Neural progenitor cell (in vitro differentiated cells): ENCODE data around the gene TXK. TPM values are rescaled to one million over a fixed set of nuclear protein-coding genes. Genes with fewer than 3 reads are reported as not detected.

ENCODE experiments used
- DNase-seq: peaks from one replicate; pipeline ENCODE4 v3.0.0-alpha.2; 2016; ENCODE audit warnings: low spot score
- H2AFZ ChIP-seq: fragments of 200-600 bp; sonication (generic); replicated peaks from 2 replicates; pipeline ENCODE4 v1.6.1; 2016; ENCODE audit warnings: antibody characterized with exemption
- H3F3A ChIP-seq: fragments of 200-600 bp; sonication (generic); 2 replicates; pipeline ENCODE4 v1.6.1; 2016; ENCODE audit warnings: antibody characterized with exemption, low read depth
- H3K27ac ChIP-seq: fragments of 200-600 bp; sonication (generic); 2 replicates; pipeline ENCODE4 v1.5.1; 2016; ENCODE audit warnings: mild to moderate bottlenecking
- H3K27me3 ChIP-seq: fragments of 200-600 bp; sonication (generic); 2 replicates; pipeline ENCODE4 v1.6.1; 2016; ENCODE audit warnings: mild to moderate bottlenecking, moderate library complexity
- H3K36me3 ChIP-seq: fragments of 200-600 bp; sonication (generic); 2 replicates; pipeline ENCODE4 v1.5.1; 2016
- H3K4me1 ChIP-seq: fragments of 200-600 bp; sonication (generic); 2 replicates; pipeline ENCODE4 v1.6.1; 2016; ENCODE audit warnings: mixed run types
- H3K4me2 ChIP-seq: fragments of 200-600 bp; sonication (generic); 2 replicates; pipeline ENCODE4 v1.6.1; 2016
- H3K4me3 ChIP-seq: fragments of 200-600 bp; sonication (generic); 2 replicates; pipeline ENCODE4 v1.5.1; 2016
- H3K79me2 ChIP-seq: fragments of 200-600 bp; sonication (generic); 2 replicates; pipeline ENCODE4 v1.6.1; 2016; ENCODE audit warnings: low read depth
- H3K9ac ChIP-seq: fragments of 200-600 bp; sonication (generic); 2 replicates; pipeline ENCODE4 v1.6.1; 2016
- H3K9me3 ChIP-seq: fragments of 200-600 bp; sonication (generic); 2 replicates; pipeline ENCODE4 v1.5.1; 2016; ENCODE audit warnings: low read depth
- H4K20me1 ChIP-seq: fragments of 200-600 bp; sonication (generic); 2 replicates; pipeline ENCODE4 v1.6.1; 2016; ENCODE audit warnings: low read depth
- H3K27ac Mint-ChIP-seq: 3 replicates; pipeline ENCODE4 v1.8.0; 2021; ENCODE audit warnings: mixed read lengths
- H3K27me3 Mint-ChIP-seq: 2 replicates; pipeline ENCODE4 v1.8.0; 2022; ENCODE audit warnings: low read depth, mild to moderate bottlenecking, inconsistent platforms, moderate library complexity, mixed read lengths; ENCODE audit not compliant: insufficient read depth
- H3K36me3 Mint-ChIP-seq: 3 replicates; pipeline ENCODE4 v1.8.0; 2021; ENCODE audit warnings: mixed read lengths
- H3K4me1 Mint-ChIP-seq: 3 replicates; pipeline ENCODE4 v1.8.0; 2021; ENCODE audit warnings: mixed read lengths
- H3K4me3 Mint-ChIP-seq: 3 replicates; pipeline ENCODE4 v1.8.0; 2021; ENCODE audit warnings: mild to moderate bottlenecking, moderate library complexity, mixed read lengths
- H3K9me3 Mint-ChIP-seq: 3 replicates; pipeline ENCODE4 v1.8.0; 2020; ENCODE audit warnings: mixed read lengths
- CTCF ChIP-seq: fragments of 200-600 bp; sonication (generic); IDR thresholded peaks from 2 replicates; pipeline ENCODE4 v1.5.1; 2017; ENCODE audit warnings: antibody characterized with exemption, mild to moderate bottlenecking
- EZH2 ChIP-seq: fragments of 200-600 bp; sonication (generic); IDR thresholded peaks from 2 replicates; pipeline ENCODE4 v1.6.1; 2017; ENCODE audit warnings: antibody characterized with exemption, mild to moderate bottlenecking, moderate library complexity
- EZH2phosphoT487 ChIP-seq: fragments of 200-600 bp; sonication (generic); IDR thresholded peaks from 2 replicates; pipeline ENCODE4 v1.6.1; 2017; ENCODE audit warnings: antibody characterized with exemption
- total RNA-seq: library from RNA; depleted of rRNA; stranded (reverse); fragments of >200 nt; gene quantifications from 2 replicates; pipeline ENCODE4 v1.2.3, GENCODE V29; 2015; ENCODE audit warnings: low replicate concordance

TXK gene
- total RNA-seq, 1 donor from 2014 or later = not detected

DNA sequence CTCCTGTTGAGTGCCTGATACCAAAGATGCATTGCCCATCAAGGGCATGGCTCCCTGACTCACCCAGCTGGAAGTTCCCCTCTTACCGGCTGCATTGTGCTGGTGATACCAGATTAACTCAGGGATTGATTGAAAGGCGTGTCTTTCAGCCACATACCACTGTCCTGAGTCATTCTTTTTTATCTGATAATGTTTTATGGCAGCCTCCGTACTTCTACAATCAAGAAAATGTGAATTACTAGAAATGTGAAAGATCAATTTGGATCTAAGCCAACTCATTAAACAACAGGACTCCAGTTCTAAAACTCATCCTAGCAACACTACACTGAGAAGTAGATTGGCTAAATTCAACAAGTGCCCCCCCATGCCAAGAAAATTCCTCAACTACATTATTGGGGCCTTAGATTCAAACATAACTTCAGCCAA is 40.0 kb downstream of the TXK start:
- no peak overlapping the region for H3K27ac ChIP-seq
- no peaks in the 10 kb centered on the region for H3K36me3 ChIP-seq
- H3K9ac ChIP-seq = no peak overlapping the region
- TF ChIP-seq EZH2 (no peak), CTCF (no peak), EZH2phosphoT487 (no peak)
- no peaks in the 10 kb centered on the region for H3K27me3 Mint-ChIP-seq
- H3K4me3 ChIP-seq = no peak overlapping the region
- H3F3A ChIP-seq = no peaks in the 10 kb centered on the region
- no peak overlapping the region for H3K4me2 ChIP-seq
- no peaks in the 10 kb centered on the region for H3K4me1 ChIP-seq
- no peaks in the 10 kb centered on the region for H3K9me3 ChIP-seq
- H3K27me3 ChIP-seq = no peaks in the 10 kb centered on the region
- no peaks in the 10 kb centered on the region for H3K79me2 ChIP-seq
- H2AFZ ChIP-seq = no peak overlapping the region
- H3K9me3 Mint-ChIP-seq = no peaks in the 10 kb centered on the region
- H3K4me1 Mint-ChIP-seq = peaks cover 11% of the 10 kb centered on the region
- DNase-seq = peak; percentile 38
- no peak overlapping the region for H3K4me3 Mint-ChIP-seq
- H4K20me1 ChIP-seq = no peaks in the 10 kb centered on the region
- no peaks in the 10 kb centered on the region for H3K36me3 Mint-ChIP-seq
- H3K27ac Mint-ChIP-seq = no peak overlapping the region

DNA sequence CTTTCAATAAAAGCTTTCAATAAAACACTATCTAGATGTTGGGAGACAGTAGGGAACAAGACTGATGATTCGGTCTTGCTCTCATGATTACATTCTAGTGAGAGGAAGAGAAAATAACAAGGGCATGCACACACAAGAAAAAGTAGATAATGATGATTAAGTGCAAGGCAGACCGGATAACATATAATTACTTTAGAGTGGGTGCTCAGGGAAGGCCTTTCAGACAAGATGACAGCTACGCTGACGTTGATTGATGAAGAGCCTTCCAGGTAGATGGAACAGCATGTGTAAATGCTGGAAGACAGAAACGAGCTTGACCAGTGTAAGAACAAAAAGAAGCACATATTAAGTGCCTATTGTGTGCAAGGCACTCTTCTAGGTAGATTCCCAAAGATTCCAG is 43.4 kb downstream of the TXK start:
- Histone ChIP-seq H3K36me3 (no peaks in the 10 kb centered on the region), H4K20me1 (no peaks in the 10 kb centered on the region), H3K4me2 (no peak overlapping the region), H3F3A (no peaks in the 10 kb centered on the region), H2AFZ (no peak overlapping the region), H3K79me2 (no peaks in the 10 kb centered on the region), H3K27me3 (no peaks in the 10 kb centered on the region), H3K9me3 (no peaks in the 10 kb centered on the region), H3K9ac (no peak overlapping the region), H3K4me1 (no peaks in the 10 kb centered on the region), H3K27ac (no peak overlapping the region), H3K4me3 (no peak overlapping the region)
- Mint-ChIP-seq H3K27me3 (no peaks in the 10 kb centered on the region), H3K4me3 (no peak overlapping the region), H3K4me1 (peaks cover 11% of the 10 kb centered on the region), H3K9me3 (no peaks in the 10 kb centered on the region), H3K36me3 (no peaks in the 10 kb centered on the region), H3K27ac (no peak overlapping the region)
- no peak for DNase-seq
- TF ChIP-seq EZH2phosphoT487 = no peak
- TF ChIP-seq CTCF = no peak
- TF ChIP-seq EZH2 = no peak

DNA sequence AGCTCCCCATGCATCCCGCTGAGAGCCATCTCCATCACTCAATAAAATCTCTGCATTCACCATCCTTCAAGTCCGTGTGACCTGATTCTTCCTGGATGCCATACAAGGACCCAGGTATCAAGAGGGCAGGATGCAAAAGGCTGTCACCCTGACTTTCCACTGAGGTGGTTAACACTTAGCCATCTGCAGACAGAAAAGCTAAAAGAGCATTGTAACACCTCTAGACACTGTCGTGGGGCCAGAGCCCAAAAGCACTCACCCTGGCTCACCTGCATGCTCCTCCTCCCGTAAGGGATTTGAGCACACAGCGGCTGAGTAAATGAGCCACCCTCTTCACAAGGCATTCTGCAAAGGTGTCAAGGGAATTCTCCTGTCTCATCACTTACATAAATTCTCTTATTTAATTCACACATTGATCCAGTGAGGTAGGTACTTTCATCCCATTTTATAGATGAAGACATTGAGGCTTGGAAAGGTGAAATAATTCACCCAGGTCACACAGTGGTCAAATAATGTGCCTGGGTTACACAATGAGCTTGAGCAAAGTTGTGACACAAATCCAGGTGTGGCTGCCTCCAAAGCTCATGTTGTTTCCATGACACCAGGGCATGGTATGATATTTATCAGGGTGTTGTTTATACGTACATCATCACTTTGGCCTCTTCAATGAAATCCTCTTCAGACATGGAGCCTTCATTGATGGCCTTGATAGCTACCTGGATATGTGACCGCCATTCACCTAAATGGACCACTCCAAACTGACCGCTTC is 48.0 kb downstream of the TXK start:
- Histone ChIP-seq H2AFZ (no peak overlapping the region), H4K20me1 (no peaks in the 10 kb centered on the region), H3K27ac (no peak overlapping the region), H3K36me3 (no peaks in the 10 kb centered on the region), H3F3A (no peaks in the 10 kb centered on the region), H3K4me3 (no peak overlapping the region), H3K4me2 (no peak overlapping the region), H3K4me1 (no peaks in the 10 kb centered on the region), H3K27me3 (no peaks in the 10 kb centered on the region), H3K9ac (no peak overlapping the region), H3K9me3 (no peaks in the 10 kb centered on the region), H3K79me2 (no peaks in the 10 kb centered on the region)
- Mint-ChIP-seq H3K4me1 (no peaks in the 10 kb centered on the region), H3K4me3 (no peak overlapping the region), H3K36me3 (no peaks in the 10 kb centered on the region), H3K9me3 (no peaks in the 10 kb centered on the region), H3K27ac (no peak overlapping the region), H3K27me3 (no peaks in the 10 kb centered on the region)
- TF ChIP-seq EZH2 (no peak), EZH2phosphoT487 (no peak), CTCF (no peak)
- DNase-seq = no peak
